Right lobe of liver (tissue), 4 donors: ENCODE data around the gene GMDS.

Experiments
- CTCF ChIP-seq, 4 donors: fragments of 200-600 bp in 3 of 4; fragments of 450-650 bp in 1 of 4; IDR thresholded peaks; one replicate each; pipeline versions ENCODE4 v1.5.1 to v1.8.0; 2016 to 2022; ENCODE audit warnings: antibody characterized with exemption in 4 of 4, mild to moderate bottlenecking in 2 of 4
- POLR2A ChIP-seq: fragments of 450-650 bp; IDR thresholded peaks from one replicate; pipeline ENCODE4 v1.6.1; 2017; ENCODE audit warnings: antibody characterized with exemption, mild to moderate bottlenecking
- donor health status: DM: no; HTN: no; CAD: no.
- donor health status: DM: no; HTN: no; CAD: no.
- donor health status: DM: no; HTN: yes; CAD: no.

GRCh38 chr6:1941534-1941933, 303.9 kb downstream of the GMDS start:
- no peak for TF ChIP-seq CTCF (IDR thresholded peaks at IDR 0.05)
- no peak for TF ChIP-seq POLR2A
